ENCODE measurements around the gene ILF2.
A peak's percentile ranks its signal among the peaks of the same experiment; 100 is the strongest.
"Not testable (repeated sequence)": the region's sequence is repeated elsewhere in the genome, so short reads cannot be mapped to it uniquely, and the experiment has no call there.

The ILF2 gene

DNA sequence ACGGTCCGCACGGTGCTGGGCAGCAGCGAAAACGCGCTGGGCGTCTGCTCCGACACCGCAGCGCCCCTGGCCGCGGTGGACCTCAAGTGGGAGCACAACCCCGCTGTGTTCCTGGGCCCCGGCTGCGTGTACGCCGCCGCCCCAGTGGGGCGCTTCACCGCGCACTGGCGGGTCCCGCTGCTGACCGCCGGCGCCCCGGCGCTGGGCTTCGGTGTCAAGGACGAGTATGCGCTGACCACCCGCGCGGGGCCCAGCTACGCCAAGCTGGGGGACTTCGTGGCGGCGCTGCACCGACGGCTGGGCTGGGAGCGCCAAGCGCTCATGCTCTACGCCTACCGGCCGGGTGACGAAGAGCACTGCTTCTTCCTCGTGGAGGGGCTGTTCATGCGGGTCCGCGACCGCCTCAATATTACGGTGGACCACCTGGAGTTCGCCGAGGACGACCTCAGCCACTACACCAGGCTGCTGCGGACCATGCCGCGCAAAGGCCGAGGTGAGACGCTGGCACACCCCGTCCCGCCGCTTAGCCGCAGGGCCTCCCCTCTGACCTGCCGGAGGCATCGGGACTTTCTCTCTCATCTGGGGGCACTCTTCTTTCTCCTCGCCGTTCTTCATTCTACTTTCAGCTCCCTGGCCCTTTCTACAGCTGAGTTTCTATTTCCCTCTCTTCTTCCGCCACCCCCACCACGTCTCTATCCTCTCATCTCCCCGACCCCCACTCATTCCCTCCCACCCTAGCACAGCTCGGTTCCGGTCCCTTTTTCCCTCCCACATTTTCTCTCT, 8.7 kb upstream of the ILF2 start:
- Histone ChIP-seq H3K4me3 (ENCODE audit: extremely low read depth, insufficient read depth, low read length, poor library complexity, severe bottlenecking) (peak overlapping the region; percentile 46), H3K36me3 (ENCODE audit: control insufficient read depth, insufficient read depth, low read length) (no peaks in the 10 kb centered on the region)
- 2 to 3% methylated on average over 63 to 72 of the region's 73 CpGs for WGBS, 2 experiments (ENCODE audit: insufficient coverage in 2 of 2)

GRCh38 chr1:153678519-153679336, 7.9 kb upstream of the ILF2 start, which contains the start of gene NPR1:
NPR1 (plus strand) TSS chr1:153678688; CDS start chr1:153679109, 421 bp downstream.
- Histone ChIP-seq H3K36me3 (ENCODE audit: control insufficient read depth, insufficient read depth, low read length) (no peaks in the 10 kb centered on the region), H3K27ac (ENCODE audit: low read depth, low read length, severe bottlenecking) (no peak within 1 kb of the TSS), H3K4me3 (ENCODE audit: extremely low read depth, insufficient read depth, low read length, poor library complexity, severe bottlenecking) (peak within 1 kb of the TSS; percentile 46), H3K4me1 (ENCODE audit: control insufficient read depth, insufficient read depth, low read length, poor library complexity, severe bottlenecking) (no peaks in the 10 kb centered on the region), H3K9me3 (ENCODE audit: control insufficient read depth, low read length) (no peaks in the 10 kb centered on the region)
- 0 to 1% methylated on average over 57 to 77 of the region's 78 CpGs for WGBS, 2 experiments (ENCODE audit: insufficient coverage in 2 of 2)

More for the DNA sequence above, 8.7 kb upstream of the ILF2 start:
- no peaks in the 10 kb centered on the region for H3K4me1 ChIP-seq (ENCODE audit: control insufficient read depth, insufficient read depth, low read length, poor library complexity, severe bottlenecking)
- H3K9me3 ChIP-seq (ENCODE audit: control insufficient read depth, low read length), result no peaks in the 10 kb centered on the region
- no peak overlapping the region for H3K27ac ChIP-seq (ENCODE audit: low read depth, low read length, severe bottlenecking)

GRCh38 chr1:153677718-153678518, 7.1 kb upstream of the ILF2 start:
- Histone ChIP-seq H3K27ac (ENCODE audit: low read depth, low read length, severe bottlenecking) (no peak overlapping the region), H3K4me1 (ENCODE audit: control insufficient read depth, insufficient read depth, low read length, poor library complexity, severe bottlenecking) (no peaks in the 10 kb centered on the region), H3K4me3 (ENCODE audit: extremely low read depth, insufficient read depth, low read length, poor library complexity, severe bottlenecking) (peak overlapping the region; percentile 46), H3K9me3 (ENCODE audit: control insufficient read depth, low read length) (no peaks in the 10 kb centered on the region), H3K36me3 (ENCODE audit: control insufficient read depth, insufficient read depth, low read length) (no peaks in the 10 kb centered on the region)
- 9 to 10% methylated on average over 10 to 26 of the region's 29 CpGs for WGBS, 2 experiments (ENCODE audit: insufficient coverage in 2 of 2)

DNA sequence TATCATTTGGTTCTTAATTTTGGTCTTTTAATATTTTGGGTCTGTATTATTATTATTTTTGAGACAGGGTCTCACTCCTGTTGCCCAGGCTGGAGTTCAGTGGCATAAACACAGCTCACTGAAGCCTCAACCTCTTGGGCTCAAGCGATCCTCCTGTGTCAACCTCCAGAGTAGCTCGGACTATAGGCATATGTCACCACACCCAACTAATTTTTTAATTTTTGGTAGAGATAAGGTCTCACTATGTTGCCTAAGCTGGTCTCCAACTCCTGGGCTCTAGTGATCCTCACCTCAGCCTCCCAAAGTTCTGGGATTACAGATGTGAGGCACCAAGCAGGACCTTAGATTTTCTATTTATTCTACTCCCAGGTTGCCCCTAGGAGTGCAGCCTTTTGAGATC, 2.7 kb upstream of the ILF2 start:
- no CpG with 5 or more reads among the region's 2 CpGs for WGBS, 2 experiments (ENCODE audit: insufficient coverage in 2 of 2)
- Histone ChIP-seq H3K36me3 (ENCODE audit: control insufficient read depth, insufficient read depth, low read length) (peaks cover 16% of the 10 kb centered on the region), H3K4me3 (ENCODE audit: extremely low read depth, insufficient read depth, low read length, poor library complexity, severe bottlenecking) (no peak overlapping the region), H3K9me3 (ENCODE audit: control insufficient read depth, low read length) (no peaks in the 10 kb centered on the region), H3K4me1 (ENCODE audit: control insufficient read depth, insufficient read depth, low read length, poor library complexity, severe bottlenecking) (peaks cover 7% of the 10 kb centered on the region), H3K27ac (ENCODE audit: low read depth, low read length, severe bottlenecking) (no peak overlapping the region)

DNA sequence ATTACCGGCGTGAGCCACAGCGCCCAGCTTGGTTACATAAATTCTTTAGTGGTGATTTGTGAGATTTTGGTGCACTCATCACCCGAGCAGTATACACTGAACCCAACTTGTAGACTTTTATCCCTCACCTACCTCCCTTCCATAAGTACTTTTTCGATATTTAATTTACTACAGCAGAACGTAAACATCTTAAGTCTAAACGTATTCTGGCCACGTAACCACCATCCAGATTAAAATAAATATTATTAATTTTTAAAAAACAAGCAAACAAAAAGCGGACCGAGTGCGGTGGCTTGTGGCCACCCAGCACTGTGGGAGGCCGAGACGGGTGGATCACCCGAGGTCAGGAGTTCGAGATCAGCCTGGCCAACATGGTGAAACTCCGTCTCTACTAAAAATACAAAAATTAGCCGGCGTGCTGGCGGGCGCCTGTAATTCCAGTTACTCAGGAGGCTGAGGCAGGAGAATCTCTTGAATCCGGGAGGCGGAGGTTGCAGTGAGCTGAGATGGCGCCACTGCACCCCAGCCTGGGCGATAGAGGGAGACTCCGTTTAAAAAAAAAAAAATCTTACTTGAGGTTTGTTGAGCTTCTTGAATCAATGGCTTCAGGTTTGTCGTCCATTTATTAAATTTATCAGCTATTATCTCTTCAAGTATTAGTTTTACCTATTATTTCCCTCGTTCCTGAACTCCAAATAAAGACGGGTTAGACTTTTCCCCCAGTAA, 998 bp upstream of the ILF2 start:
- WGBS, 2 experiments (ENCODE audit: insufficient coverage in 2 of 2), result 44 to 53% methylated on average over 13 to 20 of the region's 28 CpGs
- peak overlapping the region; percentile 83 for H3K27ac ChIP-seq (ENCODE audit: low read depth, low read length, severe bottlenecking)
- H3K9me3 ChIP-seq (ENCODE audit: control insufficient read depth, low read length); H3K4me1 ChIP-seq (ENCODE audit: control insufficient read depth, insufficient read depth, low read length, poor library complexity, severe bottlenecking): not testable (repeated sequence)
- peaks cover 33% of the 10 kb centered on the region for H3K36me3 ChIP-seq (ENCODE audit: control insufficient read depth, insufficient read depth, low read length)
- peak overlapping the region; percentile 50 for H3K4me3 ChIP-seq (ENCODE audit: extremely low read depth, insufficient read depth, low read length, poor library complexity, severe bottlenecking)

- Histone ChIP-seq H3K9me3 (ENCODE audit: control insufficient read depth, low read length) (no peaks in the 10 kb centered on the region), H3K4me1 (ENCODE audit: control insufficient read depth, insufficient read depth, low read length, poor library complexity, severe bottlenecking) (peaks cover 10% of the 10 kb centered on the region), H3K27ac (ENCODE audit: low read depth, low read length, severe bottlenecking) (peak overlapping the region; percentile 86), H3K36me3 (ENCODE audit: control insufficient read depth, insufficient read depth, low read length) (peaks cover 48% of the 10 kb centered on the region), H3K4me3 (ENCODE audit: extremely low read depth, insufficient read depth, low read length, poor library complexity, severe bottlenecking) (peak overlapping the region; percentile 100)
- 2% methylated on average over 18 to 21 of the region's 22 CpGs for WGBS, 2 experiments (ENCODE audit: insufficient coverage in 2 of 2)
These were observed 435 bp downstream of the ILF2 start for GRCh38 chr1:153670257-153670858.

GRCh38 chr1:153669606-153670005, 1.2 kb downstream of the ILF2 start:
- WGBS, 2 experiments (ENCODE audit: insufficient coverage in 2 of 2), result 91 to 92% methylated on average over 6 of the region's 6 CpGs
- peaks cover 55% of the 10 kb centered on the region for H3K36me3 ChIP-seq (ENCODE audit: control insufficient read depth, insufficient read depth, low read length)
- no peaks in the 10 kb centered on the region for H3K9me3 ChIP-seq (ENCODE audit: control insufficient read depth, low read length)
- peak overlapping the region; percentile 100 for H3K4me3 ChIP-seq (ENCODE audit: extremely low read depth, insufficient read depth, low read length, poor library complexity, severe bottlenecking)
- no peak overlapping the region for H3K27ac ChIP-seq (ENCODE audit: low read depth, low read length, severe bottlenecking)
- H3K4me1 ChIP-seq (ENCODE audit: control insufficient read depth, insufficient read depth, low read length, poor library complexity, severe bottlenecking), result peaks cover 10% of the 10 kb centered on the region

DNA sequence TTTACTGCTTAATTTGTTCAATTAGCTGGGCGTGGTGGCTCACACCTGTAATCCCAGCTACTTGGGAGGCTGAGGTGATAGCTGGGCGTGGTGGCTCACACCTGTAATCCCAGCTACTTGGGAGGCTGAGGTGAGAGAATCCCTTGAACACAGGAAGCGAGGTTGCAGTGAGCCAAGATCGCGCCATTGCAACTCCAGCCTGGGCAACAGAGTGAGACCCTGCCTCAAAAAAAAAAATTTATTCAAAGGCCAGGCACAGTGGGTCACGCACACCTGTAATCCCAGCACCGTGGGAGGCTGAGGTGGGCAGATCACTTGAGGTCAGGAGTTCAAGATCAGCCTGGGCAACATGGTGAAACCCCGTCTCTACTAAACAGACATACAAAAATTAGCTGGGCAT, 2.1 kb downstream of the ILF2 start:
- H3K27ac ChIP-seq (ENCODE audit: low read depth, low read length, severe bottlenecking); H3K9me3 ChIP-seq (ENCODE audit: control insufficient read depth, low read length); H3K4me3 ChIP-seq (ENCODE audit: extremely low read depth, insufficient read depth, low read length, poor library complexity, severe bottlenecking); H3K4me1 ChIP-seq (ENCODE audit: control insufficient read depth, insufficient read depth, low read length, poor library complexity, severe bottlenecking): not testable (repeated sequence)
- H3K36me3 ChIP-seq (ENCODE audit: control insufficient read depth, insufficient read depth, low read length), result peaks cover 65% of the 10 kb centered on the region
- WGBS, 2 experiments (ENCODE audit: insufficient coverage in 2 of 2), result 94 to 98% methylated on average over 6 to 7 of the region's 8 CpGs

DNA sequence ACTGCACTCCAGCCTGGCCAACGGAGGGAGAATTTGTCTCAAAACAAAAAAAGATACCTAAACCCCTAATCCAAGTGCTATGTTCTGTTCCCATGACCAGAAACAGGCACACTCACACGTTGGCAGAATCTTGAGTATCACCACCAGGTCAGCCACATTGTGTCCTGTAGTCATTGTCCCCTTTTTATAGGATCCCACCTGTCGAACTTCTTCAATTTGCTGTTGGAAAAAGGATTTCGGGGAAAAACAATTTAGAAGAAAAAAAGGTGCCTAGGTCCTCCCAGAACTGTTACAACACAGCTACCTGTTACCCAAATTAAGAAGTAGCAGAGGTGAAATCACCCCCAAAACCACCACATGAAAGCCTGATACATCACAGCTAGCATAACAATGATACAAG, 3.4 kb downstream of the ILF2 start:
- Histone ChIP-seq H3K36me3 (ENCODE audit: control insufficient read depth, insufficient read depth, low read length) (peaks cover 77% of the 10 kb centered on the region), H3K4me3 (ENCODE audit: extremely low read depth, insufficient read depth, low read length, poor library complexity, severe bottlenecking) (no peak overlapping the region), H3K27ac (ENCODE audit: low read depth, low read length, severe bottlenecking) (no peak overlapping the region), H3K4me1 (ENCODE audit: control insufficient read depth, insufficient read depth, low read length, poor library complexity, severe bottlenecking) (peaks cover 12% of the 10 kb centered on the region), H3K9me3 (ENCODE audit: control insufficient read depth, low read length) (no peaks in the 10 kb centered on the region)
- 96 to 100% methylated on average over 2 of the region's 4 CpGs for WGBS, 2 experiments (ENCODE audit: insufficient coverage in 2 of 2)
